HG03354 (cell line): ENCODE measurements around the gene RIPOR2.
A peak's percentile ranks its signal among the peaks of the same experiment; 100 is the strongest.
"Not testable (repeated sequence)": the region's sequence is repeated elsewhere in the genome, so short reads cannot be mapped to it uniquely, and the experiment has no call there.

Experiments
- ATAC-seq: cut with Tn5 transposase; IDR thresholded peaks from one replicate; pipeline ENCODE4 v1.9.1; 2021; ENCODE audit warnings: mild to moderate bottlenecking; ENCODE audit not compliant: unreplicated experiment, poor library complexity, severe bottlenecking

Gene RIPOR2

GRCh38 chr6:24780206-24780605, 155.6 kb downstream of the RIPOR2 start:
- ATAC-seq, result no peak

GRCh38 chr6:24779416-24780016, 156.2 kb downstream of the RIPOR2 start:
- ATAC-seq, result no peak

- no peak for ATAC-seq
Observed at GRCh38 chr6:24778878-24779277, 156.9 kb downstream of the RIPOR2 start.

GRCh38 chr6:24778121-24778520, 157.6 kb downstream of the RIPOR2 start:
- no peak for ATAC-seq

- no peak for ATAC-seq
Observed at GRCh38 chr6:24777227-24777626, 158.5 kb downstream of the RIPOR2 start.

GRCh38 chr6:24775520-24776058, 160.2 kb downstream of the RIPOR2 start:
- ATAC-seq, result peak; percentile 3

- peak; percentile 92 for ATAC-seq
Observed at GRCh38 chr6:24774696-24775519, 160.9 kb downstream of the RIPOR2 start, which contains the start of gene GMNN. TSS of gene GMNN (plus strand) at chr6:24774937. CDS start at chr6:24777247, 2,310 bp downstream.

GRCh38 chr6:24768361-24768760, 167.4 kb downstream of the RIPOR2 start:
- no peak for ATAC-seq

- no peak for ATAC-seq
Observed at GRCh38 chr6:24766680-24767462, 168.9 kb downstream of the RIPOR2 start.

GRCh38 chr6:24765968-24766367, 169.8 kb downstream of the RIPOR2 start:
- ATAC-seq, result not testable (repeated sequence)

- not testable (repeated sequence) for ATAC-seq
Observed at GRCh38 chr6:24764833-24765828, 170.6 kb downstream of the RIPOR2 start.

- no peak for ATAC-seq
Observed at GRCh38 chr6:24763578-24763977, 172.2 kb downstream of the RIPOR2 start.

GRCh38 chr6:24761851-24762250, 173.9 kb downstream of the RIPOR2 start:
- ATAC-seq, result no peak

GRCh38 chr6:24761193-24761835, 174.4 kb downstream of the RIPOR2 start:
- ATAC-seq, result no peak

GRCh38 chr6:24760210-24760609, 175.6 kb downstream of the RIPOR2 start:
- no peak for ATAC-seq

- no peak for ATAC-seq
Observed at GRCh38 chr6:24759718-24760117, 176.0 kb downstream of the RIPOR2 start.

- no peak for ATAC-seq
Observed at GRCh38 chr6:24757611-24758010, 178.1 kb downstream of the RIPOR2 start.

- ATAC-seq, result no peak
Observed at GRCh38 chr6:24755279-24755678, 180.5 kb downstream of the RIPOR2 start.
